Measurements from ENCODE around the gene CYP2D6. TPM values are rescaled to one million over a fixed set of nuclear protein-coding genes. Genes with fewer than 3 reads are reported as not detected.
"Not testable (repeated sequence)": the region's sequence is repeated elsewhere in the genome, so short reads cannot be mapped to it uniquely, and the experiment has no call there.

The CYP2D6 gene
- total RNA-seq, 1 donor from 2014 or later = 0.91 TPM

DNA sequence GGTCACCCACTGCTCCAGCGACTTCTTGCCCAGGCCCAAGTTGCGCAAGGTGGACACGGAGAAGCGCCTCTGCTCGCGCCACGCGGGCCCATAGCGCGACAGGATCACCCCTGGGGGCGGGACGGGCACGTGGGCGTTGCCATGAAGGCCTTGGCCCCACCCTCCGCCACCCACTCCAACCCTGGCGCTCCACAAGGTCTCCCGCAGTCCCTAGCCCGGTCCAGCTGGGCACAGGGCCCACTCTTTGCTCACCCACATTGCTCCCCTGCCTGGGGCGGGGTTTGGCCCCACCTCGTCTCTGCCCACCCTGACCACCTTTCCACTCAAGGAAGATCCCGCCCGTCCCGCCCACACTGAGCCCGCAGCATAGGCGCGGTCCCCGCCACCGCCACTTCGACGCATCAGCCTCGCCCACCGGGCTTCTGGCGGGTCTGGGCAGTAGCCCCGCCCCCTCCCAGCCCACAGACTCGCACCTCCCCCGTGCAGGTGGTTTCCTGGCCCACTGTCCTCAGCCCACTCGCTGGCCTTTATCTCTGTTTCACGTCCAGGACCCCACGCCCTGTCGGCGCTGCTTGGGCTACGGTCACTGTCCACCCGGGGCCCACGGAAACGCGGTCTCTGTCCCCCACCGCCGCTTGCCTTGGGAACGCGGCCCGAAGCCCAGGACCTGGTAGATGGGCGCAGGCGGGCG is 12.3 kb upstream of the CYP2D6 start:
- H3K4me2 ChIP-seq (ENCODE audit: low read length) = no peak overlapping the region
- H3K27me3 ChIP-seq (ENCODE audit: insufficient read depth, low read length) = no peaks in the 10 kb centered on the region
- H3K27ac ChIP-seq (ENCODE audit: low read depth, low read length) = no peak overlapping the region
- Mint-ChIP-seq H3K9me3 (ENCODE audit: unreplicated experiment) (peaks cover 2% of the 10 kb centered on the region), H3K4me1 (ENCODE audit: low read depth, unreplicated experiment) (no peaks in the 10 kb centered on the region), H3K4me3 (ENCODE audit: unreplicated experiment) (no peak overlapping the region), H3K36me3 (ENCODE audit: low read depth, unreplicated experiment) (peaks cover 10% of the 10 kb centered on the region), H3K27ac (ENCODE audit: unreplicated experiment) (no peak overlapping the region), H3K27me3 (ENCODE audit: low read depth, unreplicated experiment) (no peaks in the 10 kb centered on the region)
- no peak for DNase-seq (ENCODE audit: low read depth)
- H3K9ac ChIP-seq (ENCODE audit: low read length) = no peak overlapping the region
- TF ChIP-seq EZH2 (IDR thresholded peaks at IDR 0.05; ENCODE audit: insufficient read depth, low read length) = no peak
- TF ChIP-seq, protein P1, sequence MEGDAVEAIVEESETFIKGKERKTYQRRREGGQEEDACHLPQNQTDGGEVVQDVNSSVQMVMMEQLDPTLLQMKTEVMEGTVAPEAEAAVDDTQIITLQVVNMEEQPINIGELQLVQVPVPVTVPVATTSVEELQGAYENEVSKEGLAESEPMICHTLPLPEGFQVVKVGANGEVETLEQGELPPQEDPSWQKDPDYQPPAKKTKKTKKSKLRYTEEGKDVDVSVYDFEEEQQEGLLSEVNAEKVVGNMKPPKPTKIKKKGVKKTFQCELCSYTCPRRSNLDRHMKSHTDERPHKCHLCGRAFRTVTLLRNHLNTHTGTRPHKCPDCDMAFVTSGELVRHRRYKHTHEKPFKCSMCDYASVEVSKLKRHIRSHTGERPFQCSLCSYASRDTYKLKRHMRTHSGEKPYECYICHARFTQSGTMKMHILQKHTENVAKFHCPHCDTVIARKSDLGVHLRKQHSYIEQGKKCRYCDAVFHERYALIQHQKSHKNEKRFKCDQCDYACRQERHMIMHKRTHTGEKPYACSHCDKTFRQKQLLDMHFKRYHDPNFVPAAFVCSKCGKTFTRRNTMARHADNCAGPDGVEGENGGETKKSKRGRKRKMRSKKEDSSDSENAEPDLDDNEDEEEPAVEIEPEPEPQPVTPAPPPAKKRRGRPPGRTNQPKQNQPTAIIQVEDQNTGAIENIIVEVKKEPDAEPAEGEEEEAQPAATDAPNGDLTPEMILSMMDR (IDR thresholded peaks at IDR 0.05; ENCODE audit: insufficient read depth, low read depth, low read length) = no peak
- H3K4me1 ChIP-seq (ENCODE audit: insufficient read depth, low read length) = no peaks in the 10 kb centered on the region
- no peaks in the 10 kb centered on the region for H4K20me1 ChIP-seq (ENCODE audit: insufficient read depth, low read length)
- H3K79me2 ChIP-seq (ENCODE audit: insufficient read depth, low read length) = no peaks in the 10 kb centered on the region
- no peak overlapping the region for H3K4me3 ChIP-seq (ENCODE audit: insufficient read depth, low read depth, low read length)
- no peak for FAIRE-seq
- no peaks in the 10 kb centered on the region for H3K9me3 ChIP-seq (ENCODE audit: insufficient read depth, low read depth, low read length)
- H2AFZ ChIP-seq (ENCODE audit: low read depth, low read length) = no peak overlapping the region
- H3K36me3 ChIP-seq (ENCODE audit: insufficient read depth, low read length) = no peaks in the 10 kb centered on the region

DNA sequence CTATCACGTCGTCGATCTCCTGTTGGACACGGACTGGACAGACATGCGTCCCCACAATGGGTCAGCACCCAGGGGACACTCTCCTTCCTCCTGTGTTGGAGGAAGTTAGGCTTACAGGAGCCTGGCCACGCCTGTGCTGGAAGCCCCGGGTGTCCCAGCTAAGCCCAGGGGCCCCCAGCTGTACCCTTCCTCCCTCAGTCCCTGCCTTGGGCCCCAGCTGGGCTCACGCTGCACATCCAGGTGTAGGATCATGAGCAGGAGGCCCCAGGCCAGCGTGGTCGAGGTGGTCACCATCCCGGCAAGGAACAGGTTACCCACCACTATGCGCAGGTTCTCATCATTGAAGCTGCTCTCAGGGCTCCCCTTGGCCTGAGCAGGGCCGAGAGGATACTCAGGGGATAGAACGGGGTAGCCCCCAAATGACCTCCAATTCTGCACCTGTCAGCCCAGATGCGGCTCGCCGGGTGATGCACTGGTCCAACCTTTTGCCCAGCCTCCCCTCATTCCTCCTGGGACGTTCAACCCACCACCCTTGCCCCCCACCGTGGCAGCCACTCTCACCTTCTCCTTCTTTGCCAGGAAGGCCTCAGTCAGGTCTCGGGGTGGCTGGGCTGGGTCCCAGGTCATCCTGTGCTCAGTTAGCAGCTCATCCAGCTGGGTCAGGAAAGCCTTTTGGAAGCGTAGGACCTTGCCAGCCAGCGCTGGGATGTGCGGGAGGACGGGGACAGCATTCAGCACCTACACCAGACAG is 10.9 kb upstream of the CYP2D6 start:
- not testable (repeated sequence) for H3K27ac Mint-ChIP-seq (ENCODE audit: unreplicated experiment); H3K27me3 ChIP-seq (ENCODE audit: insufficient read depth, low read length); H3K4me1 ChIP-seq (ENCODE audit: insufficient read depth, low read length); H3K36me3 ChIP-seq (ENCODE audit: insufficient read depth, low read length); H4K20me1 ChIP-seq (ENCODE audit: insufficient read depth, low read length); H3K9ac ChIP-seq (ENCODE audit: low read length); H3K4me2 ChIP-seq (ENCODE audit: low read length); DNase-seq (ENCODE audit: low read depth); H3K9me3 Mint-ChIP-seq (ENCODE audit: unreplicated experiment); H3K9me3 ChIP-seq (ENCODE audit: insufficient read depth, low read depth, low read length); H3K27me3 Mint-ChIP-seq (ENCODE audit: low read depth, unreplicated experiment); H3K4me3 Mint-ChIP-seq (ENCODE audit: unreplicated experiment); H3K4me3 ChIP-seq (ENCODE audit: insufficient read depth, low read depth, low read length); H3K79me2 ChIP-seq (ENCODE audit: insufficient read depth, low read length); H3K4me1 Mint-ChIP-seq (ENCODE audit: low read depth, unreplicated experiment); H3K27ac ChIP-seq (ENCODE audit: low read depth, low read length); FAIRE-seq; H2AFZ ChIP-seq (ENCODE audit: low read depth, low read length)
- peaks cover 10% of the 10 kb centered on the region for H3K36me3 Mint-ChIP-seq (ENCODE audit: low read depth, unreplicated experiment)

DNA sequence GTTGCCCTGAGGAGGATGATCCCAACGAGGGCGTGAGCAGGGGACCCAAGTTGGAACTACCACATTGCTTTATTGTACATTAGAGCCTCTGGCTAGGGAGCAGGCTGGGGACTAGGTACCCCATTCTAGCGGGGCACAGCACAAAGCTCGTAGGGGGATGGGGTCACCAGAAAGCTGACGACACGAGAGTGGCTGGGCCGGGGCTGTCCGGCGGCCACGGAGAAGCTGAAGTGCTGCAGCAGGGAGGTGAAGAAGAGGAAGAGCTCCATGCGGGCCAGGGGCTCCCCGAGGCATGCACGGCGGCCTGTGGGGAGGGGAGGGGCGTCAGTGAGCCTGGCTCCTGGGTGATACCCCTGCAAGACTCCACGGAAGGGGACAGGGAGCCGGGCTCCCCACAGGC is 9.5 kb upstream of the CYP2D6 start:
- H3K9me3 ChIP-seq (ENCODE audit: insufficient read depth, low read depth, low read length); H3K27ac ChIP-seq (ENCODE audit: low read depth, low read length); H4K20me1 ChIP-seq (ENCODE audit: insufficient read depth, low read length); H3K36me3 ChIP-seq (ENCODE audit: insufficient read depth, low read length); H3K27ac Mint-ChIP-seq (ENCODE audit: unreplicated experiment); H3K4me1 ChIP-seq (ENCODE audit: insufficient read depth, low read length); H3K4me2 ChIP-seq (ENCODE audit: low read length); H3K9ac ChIP-seq (ENCODE audit: low read length); H3K27me3 Mint-ChIP-seq (ENCODE audit: low read depth, unreplicated experiment); H3K4me3 ChIP-seq (ENCODE audit: insufficient read depth, low read depth, low read length); DNase-seq (ENCODE audit: low read depth); H3K27me3 ChIP-seq (ENCODE audit: insufficient read depth, low read length); FAIRE-seq; H3K4me1 Mint-ChIP-seq (ENCODE audit: low read depth, unreplicated experiment); H3K4me3 Mint-ChIP-seq (ENCODE audit: unreplicated experiment); H2AFZ ChIP-seq (ENCODE audit: low read depth, low read length); H3K79me2 ChIP-seq (ENCODE audit: insufficient read depth, low read length); H3K9me3 Mint-ChIP-seq (ENCODE audit: unreplicated experiment): not testable (repeated sequence)
- peaks cover 10% of the 10 kb centered on the region for H3K36me3 Mint-ChIP-seq (ENCODE audit: low read depth, unreplicated experiment)

DNA sequence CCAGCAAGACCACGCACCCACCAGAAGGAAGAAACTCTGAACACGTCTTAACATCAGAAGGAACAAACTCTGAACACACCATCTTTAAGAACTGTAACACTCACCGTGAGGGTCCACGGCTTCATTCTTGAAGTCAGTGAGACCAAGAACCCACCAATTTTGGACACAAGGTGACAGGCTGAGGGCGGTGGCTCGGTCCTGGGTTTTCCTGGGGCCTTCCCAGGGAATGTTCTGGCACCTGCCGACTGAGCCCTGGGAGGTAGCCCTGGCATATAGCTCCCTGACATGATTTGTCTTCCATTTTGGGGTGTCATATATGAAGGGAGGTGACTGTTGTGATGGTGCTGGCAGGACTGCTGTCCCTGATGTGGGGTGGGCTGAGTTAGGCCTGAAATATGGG is 8.9 kb upstream of the CYP2D6 start:
- not testable (repeated sequence) for H3K27ac Mint-ChIP-seq (ENCODE audit: unreplicated experiment); H3K9me3 ChIP-seq (ENCODE audit: insufficient read depth, low read depth, low read length); FAIRE-seq; H3K4me2 ChIP-seq (ENCODE audit: low read length); H3K79me2 ChIP-seq (ENCODE audit: insufficient read depth, low read length); H3K27me3 ChIP-seq (ENCODE audit: insufficient read depth, low read length); H3K9ac ChIP-seq (ENCODE audit: low read length); H3K9me3 Mint-ChIP-seq (ENCODE audit: unreplicated experiment); H3K4me3 ChIP-seq (ENCODE audit: insufficient read depth, low read depth, low read length); H3K4me1 ChIP-seq (ENCODE audit: insufficient read depth, low read length); H2AFZ ChIP-seq (ENCODE audit: low read depth, low read length); H4K20me1 ChIP-seq (ENCODE audit: insufficient read depth, low read length); DNase-seq (ENCODE audit: low read depth); H3K4me3 Mint-ChIP-seq (ENCODE audit: unreplicated experiment); H3K36me3 ChIP-seq (ENCODE audit: insufficient read depth, low read length); H3K27me3 Mint-ChIP-seq (ENCODE audit: low read depth, unreplicated experiment); H3K27ac ChIP-seq (ENCODE audit: low read depth, low read length); H3K4me1 Mint-ChIP-seq (ENCODE audit: low read depth, unreplicated experiment)
- peaks cover 10% of the 10 kb centered on the region for H3K36me3 Mint-ChIP-seq (ENCODE audit: low read depth, unreplicated experiment)

Data from astrocyte (in vitro differentiated cells and primary cell).